ENCODE results near the gene NGLY1.

Gene NGLY1

GRCh38 chr3:25728101-25728500, 55.1 kb downstream of the NGLY1 start:
- no peak for DNase-seq (ENCODE audit: low read depth)
- no peak for TF ChIP-seq CTCF (conservative IDR thresholded peaks at IDR 0.05; ENCODE audit: low read length)
- H3K4me3 ChIP-seq (ENCODE audit: low read length): no peak overlapping the region

- no peak for DNase-seq (ENCODE audit: low read depth)
- no peak for TF ChIP-seq CTCF (conservative IDR thresholded peaks at IDR 0.05; ENCODE audit: low read length)
- H3K4me3 ChIP-seq (ENCODE audit: low read length): no peak overlapping the region
Observed at GRCh38 chr3:25727316-25727715, 55.9 kb downstream of the NGLY1 start.

- H3K4me3 ChIP-seq (ENCODE audit: low read length): no peak overlapping the region
- DNase-seq (ENCODE audit: low read depth): no peak
- no peak for TF ChIP-seq CTCF (conservative IDR thresholded peaks at IDR 0.05; ENCODE audit: low read length)
Observed at GRCh38 chr3:25725810-25726209, 57.4 kb downstream of the NGLY1 start.

GRCh38 chr3:25724948-25725645, 58.1 kb downstream of the NGLY1 start:
- DNase-seq (ENCODE audit: low read depth): no peak
- TF ChIP-seq CTCF (conservative IDR thresholded peaks at IDR 0.05; ENCODE audit: low read length): no peak
- H3K4me3 ChIP-seq (ENCODE audit: low read length): no peak overlapping the region

- H3K4me3 ChIP-seq (ENCODE audit: low read length): no peak overlapping the region
- no peak for TF ChIP-seq CTCF (conservative IDR thresholded peaks at IDR 0.05; ENCODE audit: low read length)
- no peak for DNase-seq (ENCODE audit: low read depth)
Observed at GRCh38 chr3:25723802-25724201, 59.4 kb downstream of the NGLY1 start.

- no peak overlapping the region for H3K4me3 ChIP-seq (ENCODE audit: low read length)
- DNase-seq (ENCODE audit: low read depth): no peak
- TF ChIP-seq CTCF (conservative IDR thresholded peaks at IDR 0.05; ENCODE audit: low read length): no peak
Observed at GRCh38 chr3:25719321-25719720, 63.9 kb downstream of the NGLY1 start.

GRCh38 chr3:25713341-25713985, 69.8 kb downstream of the NGLY1 start:
- no peak for TF ChIP-seq CTCF (conservative IDR thresholded peaks at IDR 0.05; ENCODE audit: low read length)
- no peak overlapping the region for H3K4me3 ChIP-seq (ENCODE audit: low read length)
- peak; percentile 3 for DNase-seq (ENCODE audit: low read depth)
